WI38 (cell line): ENCODE data around the gene RBM39.

Experiments
- H3K4me3 ChIP-seq: 2 replicates; pipeline ENCODE4 v1.5.1; 2011; ENCODE audit warnings: low read depth, mild to moderate bottlenecking, control low read depth, low read length
- TF ChIP-seq, protein P1 (sequence below): IDR thresholded peaks from 2 replicates; pipeline ENCODE4 v1.5.1; 2012; ENCODE audit warnings: low read depth, mild to moderate bottlenecking, control low read depth, low read length

The RBM39 gene

DNA sequence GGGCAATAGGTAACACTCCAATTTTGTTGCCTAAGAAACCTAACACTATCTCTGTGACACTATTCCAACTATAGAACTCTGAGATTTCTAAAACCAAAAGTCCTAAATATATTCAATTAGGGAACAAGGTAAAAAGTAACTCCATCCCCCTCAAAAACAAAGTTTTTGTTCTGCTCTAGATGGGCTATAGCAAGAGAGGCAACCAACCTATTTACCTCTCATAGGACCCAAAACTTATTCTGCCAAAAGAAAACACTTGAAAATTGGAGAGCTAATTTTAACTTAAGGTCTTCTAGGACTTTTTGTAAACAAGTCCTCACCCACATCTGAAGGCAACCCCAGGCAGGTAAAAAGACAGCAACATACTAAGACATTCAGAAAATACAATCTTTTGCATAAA lies 7.7 kb downstream of the RBM39 start:
- no peak overlapping the region for H3K4me3 ChIP-seq
- TF ChIP-seq, protein P1, sequence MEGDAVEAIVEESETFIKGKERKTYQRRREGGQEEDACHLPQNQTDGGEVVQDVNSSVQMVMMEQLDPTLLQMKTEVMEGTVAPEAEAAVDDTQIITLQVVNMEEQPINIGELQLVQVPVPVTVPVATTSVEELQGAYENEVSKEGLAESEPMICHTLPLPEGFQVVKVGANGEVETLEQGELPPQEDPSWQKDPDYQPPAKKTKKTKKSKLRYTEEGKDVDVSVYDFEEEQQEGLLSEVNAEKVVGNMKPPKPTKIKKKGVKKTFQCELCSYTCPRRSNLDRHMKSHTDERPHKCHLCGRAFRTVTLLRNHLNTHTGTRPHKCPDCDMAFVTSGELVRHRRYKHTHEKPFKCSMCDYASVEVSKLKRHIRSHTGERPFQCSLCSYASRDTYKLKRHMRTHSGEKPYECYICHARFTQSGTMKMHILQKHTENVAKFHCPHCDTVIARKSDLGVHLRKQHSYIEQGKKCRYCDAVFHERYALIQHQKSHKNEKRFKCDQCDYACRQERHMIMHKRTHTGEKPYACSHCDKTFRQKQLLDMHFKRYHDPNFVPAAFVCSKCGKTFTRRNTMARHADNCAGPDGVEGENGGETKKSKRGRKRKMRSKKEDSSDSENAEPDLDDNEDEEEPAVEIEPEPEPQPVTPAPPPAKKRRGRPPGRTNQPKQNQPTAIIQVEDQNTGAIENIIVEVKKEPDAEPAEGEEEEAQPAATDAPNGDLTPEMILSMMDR, result no peak

DNA sequence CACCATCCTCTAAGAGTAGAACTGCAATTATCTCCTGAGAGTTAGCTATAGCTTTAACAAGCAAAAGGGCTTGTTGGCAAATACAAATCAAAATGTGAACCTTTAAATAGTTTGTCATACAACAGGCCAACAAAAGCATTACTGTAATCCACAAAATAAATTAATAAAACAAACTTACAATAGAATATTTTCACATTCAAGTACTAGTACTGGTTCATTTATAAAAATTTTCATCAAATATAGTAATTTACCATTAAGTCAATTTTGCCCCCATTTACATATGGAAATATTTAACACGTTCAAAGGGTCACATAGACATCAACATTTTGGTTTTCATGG lies 9.4 kb downstream of the RBM39 start:
- no peak overlapping the region for H3K4me3 ChIP-seq
- TF ChIP-seq, protein P1, result no peak

DNA sequence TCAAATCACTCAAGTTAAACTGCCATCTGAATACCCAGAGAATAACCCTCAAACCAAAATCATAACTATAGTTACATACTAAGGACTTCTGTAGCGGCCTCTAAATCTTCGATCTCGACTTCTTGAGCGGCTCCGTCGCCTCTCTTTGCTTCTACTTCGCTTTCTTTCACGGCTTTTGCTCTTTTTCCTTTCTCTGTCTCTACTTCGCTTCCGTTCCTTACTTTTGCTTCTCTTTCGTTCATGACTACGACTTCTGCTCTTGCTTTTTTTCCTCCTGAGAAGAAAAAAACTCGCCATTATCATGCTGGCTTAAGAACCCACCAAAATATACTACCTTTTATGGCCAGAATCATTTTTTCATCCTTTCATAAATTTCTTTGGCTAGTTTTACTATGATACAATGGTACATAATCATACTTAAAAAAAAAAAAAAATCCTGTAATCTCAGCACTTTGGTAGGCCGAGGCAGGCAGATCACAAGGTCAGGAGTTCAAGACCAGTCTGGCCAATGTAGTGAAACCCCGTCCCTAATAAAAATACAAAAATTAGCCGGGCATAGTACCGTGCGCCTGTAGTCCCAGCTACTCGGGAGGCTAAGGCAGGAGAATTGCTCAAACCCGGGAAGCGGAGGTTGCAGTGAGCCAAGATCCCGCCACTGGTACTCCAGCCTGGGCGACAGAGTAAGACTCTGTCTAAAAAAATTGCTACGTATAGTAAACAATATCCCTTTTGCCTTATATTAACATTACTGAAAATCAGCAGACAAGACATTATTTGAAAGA lies 10.0 kb downstream of the RBM39 start:
- no peak overlapping the region for H3K4me3 ChIP-seq
- TF ChIP-seq, protein P1, result no peak

DNA sequence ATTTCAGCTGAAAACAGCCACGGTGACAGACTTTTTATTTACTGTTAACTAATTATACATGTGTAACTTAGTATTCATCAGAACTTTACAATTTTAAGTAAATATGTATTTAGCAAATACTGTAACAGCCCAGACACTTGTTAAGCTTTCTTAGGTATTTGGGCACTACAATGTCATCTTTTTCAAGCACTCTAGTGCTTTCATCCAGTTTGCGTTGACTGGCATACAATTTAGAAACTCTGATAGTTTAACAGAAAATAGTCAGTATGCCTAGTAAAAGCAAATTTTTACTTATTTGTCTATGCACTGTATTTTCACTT lies 10.6 kb downstream of the RBM39 start:
- TF ChIP-seq, protein P1, result no peak
- H3K4me3 ChIP-seq, result no peak overlapping the region

DNA sequence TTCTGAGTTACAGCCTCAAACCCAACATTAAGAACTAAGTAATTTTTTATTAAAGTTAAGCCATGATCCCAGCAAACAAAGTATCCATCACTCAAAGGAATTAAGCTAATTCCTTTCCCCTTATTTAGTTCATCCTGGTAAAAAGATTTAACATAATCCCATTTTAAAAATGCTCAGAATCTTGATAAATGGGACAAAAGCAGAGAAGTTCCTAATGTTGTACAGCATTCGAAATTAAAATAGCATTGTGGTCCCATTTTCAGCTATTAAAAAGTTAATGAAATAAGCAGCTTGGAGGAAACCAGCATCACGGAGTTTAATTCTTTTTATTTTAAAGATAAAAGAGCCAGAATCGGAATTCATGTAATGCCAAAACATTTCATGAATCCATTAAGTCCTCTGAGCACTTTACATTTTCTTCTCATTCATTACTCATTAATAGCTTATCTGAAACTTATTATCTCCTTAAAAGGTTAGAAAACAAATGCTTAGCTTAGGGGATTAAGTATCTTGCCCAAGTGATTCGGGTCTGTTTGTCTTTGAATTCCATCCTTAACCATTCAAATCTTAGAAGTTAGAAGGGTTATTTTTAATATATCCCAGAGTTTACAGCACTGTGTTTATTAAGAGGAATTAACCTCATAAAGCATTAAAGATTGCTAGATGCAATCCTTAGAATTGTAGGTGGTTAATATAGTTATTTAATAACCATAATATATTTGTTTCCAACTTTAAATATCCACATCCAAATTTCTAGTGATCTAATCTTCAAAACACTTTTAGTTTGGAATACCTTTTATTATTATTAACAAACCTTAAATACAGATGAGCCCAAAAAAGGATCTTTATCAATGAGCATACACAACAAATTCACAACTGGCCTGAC lies 11.2 kb downstream of the RBM39 start:
- TF ChIP-seq, protein P1, result no peak

DNA sequence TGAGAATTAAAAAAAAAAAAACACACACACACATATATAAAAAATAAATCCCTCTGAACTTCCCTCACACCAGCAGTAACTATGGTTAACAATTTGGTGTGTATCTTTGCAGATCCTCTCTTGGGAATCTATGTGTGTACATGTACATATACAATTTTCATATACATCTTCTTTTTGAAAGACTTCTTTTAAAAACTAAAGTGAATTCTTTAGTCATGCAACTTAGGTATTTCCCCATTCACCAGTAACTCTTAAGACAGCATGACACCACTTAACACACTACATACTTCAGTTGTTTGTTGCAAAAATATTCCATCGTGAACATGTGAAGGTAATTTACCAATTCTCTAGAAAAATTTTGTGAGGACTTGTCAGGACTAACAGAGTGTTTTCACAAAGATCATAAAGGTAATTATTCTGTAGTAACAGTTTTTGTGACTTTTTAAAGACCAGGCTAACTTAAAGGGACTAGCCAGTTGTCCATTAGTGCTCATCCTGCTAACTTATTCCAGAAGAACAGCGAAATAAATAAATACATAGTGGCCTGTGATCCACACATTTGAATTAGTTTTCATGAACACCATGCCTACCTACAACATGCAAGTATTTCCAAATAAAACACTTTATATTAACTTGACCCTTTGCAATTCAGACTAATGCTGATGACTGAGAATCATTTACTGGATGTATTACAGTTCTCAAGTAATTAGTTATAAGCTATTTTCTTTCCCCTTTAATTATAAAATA lies 12.1 kb downstream of the RBM39 start:
- TF ChIP-seq, protein P1, result no peak

More for the DNA sequence above, 11.2 kb downstream of the RBM39 start:
- H3K4me3 ChIP-seq, result no peak overlapping the region

More for the DNA sequence above, 12.1 kb downstream of the RBM39 start:
- H3K4me3 ChIP-seq, result no peak overlapping the region
